SU-DHL-6 (cell line): ENCODE results near the gene RNF103.

Experiments
- H2AFZ ChIP-seq: fragments of 200-600 bp; sonication (generic); 2 replicates; pipeline ENCODE4 v1.6.1; 2014; ENCODE audit warnings: low read depth, mild to moderate bottlenecking, moderate library complexity, mixed read lengths, antibody characterized with exemption, low read length; ENCODE audit not compliant: severe bottlenecking
- H3F3A ChIP-seq: fragments of 200-600 bp; shearing (Covaris generic); 2 replicates; pipeline ENCODE4 v1.6.0; 2016; ENCODE audit warnings: antibody characterized with exemption, mild to moderate bottlenecking; ENCODE audit not compliant: insufficient read depth
- H3K27ac ChIP-seq: fragments of 200-600 bp; sonication (generic); 2 replicates; pipeline ENCODE4 v1.5.1; 2016; ENCODE audit warnings: low read depth, mild to moderate bottlenecking, low read length, moderate library complexity, mixed read lengths
- H3K27me3 ChIP-seq: fragments of 200-600 bp; sonication (generic), shearing (Covaris generic); 2 replicates; pipeline ENCODE4 v1.6.0; 2014; ENCODE audit warnings: mild to moderate bottlenecking, low read length
- H3K36me3 ChIP-seq: fragments of 200-600 bp; sonication (generic); 2 replicates; pipeline ENCODE4 v1.6.1; 2014; ENCODE audit warnings: mild to moderate bottlenecking, low read length, mixed read lengths
- H3K4me2 ChIP-seq: fragments of 300-600, 200-600 bp; shearing (Covaris generic), sonication (generic); 2 replicates; pipeline ENCODE4 v1.6.0; 2014; ENCODE audit warnings: low read length, low read depth, mild to moderate bottlenecking; ENCODE audit not compliant: poor library complexity, severe bottlenecking
- H3K4me3 ChIP-seq: fragments of 200-600 bp; sonication (generic); 2 replicates; pipeline ENCODE4 v1.5.1; 2014; ENCODE audit warnings: antibody characterized with exemption, low read length, mild to moderate bottlenecking, mixed read lengths; ENCODE audit not compliant: insufficient read depth, poor library complexity, severe bottlenecking
- H3K79me2 ChIP-seq: fragments of 200-600 bp; sonication (generic); 2 replicates; pipeline ENCODE4 v1.6.1; 2014; ENCODE audit warnings: mild to moderate bottlenecking, low read length, moderate library complexity; ENCODE audit not compliant: insufficient read depth
- H3K9ac ChIP-seq: fragments of 200-600 bp; sonication (generic); 2 replicates; pipeline ENCODE4 v1.7.0; 2014; ENCODE audit warnings: mild to moderate bottlenecking, low read length
- H3K9me2 ChIP-seq: fragments of 200-600 bp; sonication (generic); replicated peaks from 2 replicates; pipeline ENCODE4 v1.6.1; 2014; ENCODE audit warnings: low read length; ENCODE audit not compliant: insufficient read depth
- H3K9me3 ChIP-seq: fragments of 200-600 bp; sonication (generic); 2 replicates; pipeline ENCODE4 v1.6.1; 2014; ENCODE audit warnings: low read length, mixed read lengths; ENCODE audit not compliant: insufficient read depth
- H4K20me1 ChIP-seq: fragments of 200-600 bp; sonication (generic); 2 replicates; pipeline ENCODE4 v1.6.1; 2014; ENCODE audit warnings: low read depth, mild to moderate bottlenecking, antibody characterized with exemption, low read length, moderate library complexity, mixed read lengths
- EZH2phosphoT487 ChIP-seq: fragments of 200-600 bp; sonication (generic), shearing (Covaris generic); conservative IDR thresholded peaks from 2 replicates; pipeline ENCODE4 v1.6.1; 2018; ENCODE audit warnings: mild to moderate bottlenecking, antibody characterized with exemption, low read length, moderate library complexity, mixed read lengths
- TF ChIP-seq, protein P1 (sequence below): fragments of 200-600 bp; sonication (generic); IDR thresholded peaks from one replicate; pipeline ENCODE4 v1.5.1; 2017; ENCODE audit warnings: antibody characterized with exemption, mild to moderate bottlenecking, low read length, moderate library complexity; ENCODE audit not compliant: insufficient read depth, poor library complexity, severe bottlenecking

The RNF103 gene, protein sequence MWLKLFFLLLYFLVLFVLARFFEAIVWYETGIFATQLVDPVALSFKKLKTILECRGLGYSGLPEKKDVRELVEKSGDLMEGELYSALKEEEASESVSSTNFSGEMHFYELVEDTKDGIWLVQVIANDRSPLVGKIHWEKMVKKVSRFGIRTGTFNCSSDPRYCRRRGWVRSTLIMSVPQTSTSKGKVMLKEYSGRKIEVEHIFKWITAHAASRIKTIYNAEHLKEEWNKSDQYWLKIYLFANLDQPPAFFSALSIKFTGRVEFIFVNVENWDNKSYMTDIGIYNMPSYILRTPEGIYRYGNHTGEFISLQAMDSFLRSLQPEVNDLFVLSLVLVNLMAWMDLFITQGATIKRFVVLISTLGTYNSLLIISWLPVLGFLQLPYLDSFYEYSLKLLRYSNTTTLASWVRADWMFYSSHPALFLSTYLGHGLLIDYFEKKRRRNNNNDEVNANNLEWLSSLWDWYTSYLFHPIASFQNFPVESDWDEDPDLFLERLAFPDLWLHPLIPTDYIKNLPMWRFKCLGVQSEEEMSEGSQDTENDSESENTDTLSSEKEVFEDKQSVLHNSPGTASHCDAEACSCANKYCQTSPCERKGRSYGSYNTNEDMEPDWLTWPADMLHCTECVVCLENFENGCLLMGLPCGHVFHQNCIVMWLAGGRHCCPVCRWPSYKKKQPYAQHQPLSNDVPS

DNA sequence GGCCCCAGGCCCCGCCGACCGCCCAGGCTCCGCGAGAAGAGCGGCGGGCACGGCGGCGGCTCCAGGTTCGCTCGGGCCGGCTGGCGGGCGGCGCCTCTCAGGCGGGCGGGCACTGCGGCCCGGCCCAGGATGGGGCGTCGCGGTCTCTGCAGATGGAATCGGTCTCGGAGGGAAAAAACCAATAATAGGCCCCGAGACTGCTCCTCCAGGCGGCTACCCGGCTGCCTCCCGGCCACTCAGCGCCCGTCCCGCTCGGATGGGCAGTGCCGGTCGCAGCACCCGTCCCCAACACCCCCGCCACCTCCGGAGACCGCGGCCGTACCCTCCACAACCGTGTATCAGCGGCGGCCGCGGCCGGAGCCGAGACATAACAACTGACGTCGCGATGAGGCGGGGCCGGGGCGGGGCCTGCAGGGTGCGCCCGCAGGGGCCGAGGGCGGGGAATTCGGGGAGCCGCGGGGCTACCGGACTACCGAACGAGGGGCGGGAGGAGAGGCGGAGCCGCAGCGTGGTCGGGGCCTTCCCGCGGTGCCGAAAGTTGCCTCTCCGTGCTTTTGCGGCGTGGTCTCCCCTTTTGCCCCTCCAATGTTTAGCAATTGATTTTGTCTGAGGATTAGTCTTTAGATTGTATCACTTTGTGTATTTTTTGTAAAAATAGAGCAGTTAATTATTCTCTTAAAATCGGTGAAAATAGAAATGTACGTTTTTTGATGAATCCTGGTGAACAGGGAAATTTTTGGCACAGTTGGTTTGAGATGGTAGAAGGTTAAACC is at the start of gene RNF103:
Gene RNF103, minus strand, starts transcription at position 372 of the 773 bp plus-strand sequence. CDS start 979 bp downstream, outside the sequence.
- Histone ChIP-seq H3K79me2 (peaks cover 16% of the 10 kb centered on the region), H4K20me1 (no peaks in the 10 kb centered on the region), H3K9me2 (no peaks in the 10 kb centered on the region), H3K4me2 (peak within 1 kb of the TSS; percentile 89), H3K9me3 (no peaks in the 10 kb centered on the region), H2AFZ (peak within 1 kb of the TSS; percentile 83), H3K36me3 (no peaks in the 10 kb centered on the region), H3K9ac (peak within 1 kb of the TSS; percentile 90), H3K27me3 (no peaks in the 10 kb centered on the region), H3F3A (peaks cover 7% of the 10 kb centered on the region; the same call in 1 of the 2 replicates), H3K4me3 (peak within 1 kb of the TSS; percentile 58), H3K27ac (peak within 1 kb of the TSS; percentile 83)
- no peak for TF ChIP-seq EZH2phosphoT487
- TF ChIP-seq, protein P1, sequence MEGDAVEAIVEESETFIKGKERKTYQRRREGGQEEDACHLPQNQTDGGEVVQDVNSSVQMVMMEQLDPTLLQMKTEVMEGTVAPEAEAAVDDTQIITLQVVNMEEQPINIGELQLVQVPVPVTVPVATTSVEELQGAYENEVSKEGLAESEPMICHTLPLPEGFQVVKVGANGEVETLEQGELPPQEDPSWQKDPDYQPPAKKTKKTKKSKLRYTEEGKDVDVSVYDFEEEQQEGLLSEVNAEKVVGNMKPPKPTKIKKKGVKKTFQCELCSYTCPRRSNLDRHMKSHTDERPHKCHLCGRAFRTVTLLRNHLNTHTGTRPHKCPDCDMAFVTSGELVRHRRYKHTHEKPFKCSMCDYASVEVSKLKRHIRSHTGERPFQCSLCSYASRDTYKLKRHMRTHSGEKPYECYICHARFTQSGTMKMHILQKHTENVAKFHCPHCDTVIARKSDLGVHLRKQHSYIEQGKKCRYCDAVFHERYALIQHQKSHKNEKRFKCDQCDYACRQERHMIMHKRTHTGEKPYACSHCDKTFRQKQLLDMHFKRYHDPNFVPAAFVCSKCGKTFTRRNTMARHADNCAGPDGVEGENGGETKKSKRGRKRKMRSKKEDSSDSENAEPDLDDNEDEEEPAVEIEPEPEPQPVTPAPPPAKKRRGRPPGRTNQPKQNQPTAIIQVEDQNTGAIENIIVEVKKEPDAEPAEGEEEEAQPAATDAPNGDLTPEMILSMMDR: no peak

- Histone ChIP-seq H4K20me1 (no peaks in the 10 kb centered on the region), H3F3A (no peaks in the 10 kb centered on the region), H3K9me2 (no peaks in the 10 kb centered on the region), H3K36me3 (no peaks in the 10 kb centered on the region), H3K9me3 (no peaks in the 10 kb centered on the region), H3K9ac (no peak overlapping the region), H3K27me3 (no peaks in the 10 kb centered on the region), H2AFZ (no peak overlapping the region), H3K4me2 (no peak overlapping the region), H3K27ac (no peak overlapping the region), H3K4me3 (no peak overlapping the region), H3K79me2 (no peaks in the 10 kb centered on the region)
- TF ChIP-seq, protein P1: no peak
- TF ChIP-seq EZH2phosphoT487: no peak
Observed at GRCh38 chr2:86673011-86673410, 49.3 kb upstream of the RNF103 start.

DNA sequence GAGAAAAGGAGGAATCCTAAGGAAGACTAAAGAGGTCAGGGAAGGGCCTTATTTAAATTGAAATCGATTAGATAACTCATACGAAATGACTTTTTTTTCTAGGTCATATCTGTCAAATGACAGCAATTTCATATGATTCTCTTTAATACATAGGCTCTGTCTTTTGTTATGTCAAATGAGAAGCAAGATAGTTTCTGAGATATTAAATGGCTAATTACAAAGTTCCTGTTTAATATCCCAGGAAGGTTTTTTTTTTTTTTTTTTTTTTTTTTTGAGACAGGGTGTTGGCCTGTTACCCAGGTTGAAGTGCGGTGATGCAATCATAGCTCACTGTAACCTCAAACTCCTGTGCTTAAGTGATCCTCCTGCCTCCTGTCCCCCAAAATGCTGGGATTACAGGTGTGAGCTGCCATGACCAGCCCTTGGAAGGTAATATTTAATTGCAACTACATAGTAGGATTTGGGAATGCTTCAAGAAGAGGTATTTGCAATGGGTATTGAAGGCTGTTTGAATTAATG is 48.4 kb upstream of the RNF103 start:
- H3K79me2 ChIP-seq: no peaks in the 10 kb centered on the region
- no peaks in the 10 kb centered on the region for H3K9me3 ChIP-seq
- no peak overlapping the region for H3K4me2 ChIP-seq
- H4K20me1 ChIP-seq: no peaks in the 10 kb centered on the region
- TF ChIP-seq EZH2phosphoT487: no peak
- TF ChIP-seq, protein P1: no peak
- no peaks in the 10 kb centered on the region for H3K36me3 ChIP-seq
- no peaks in the 10 kb centered on the region for H3F3A ChIP-seq
- H3K9ac ChIP-seq: no peak overlapping the region
- no peaks in the 10 kb centered on the region for H3K27me3 ChIP-seq
- no peak overlapping the region for H3K4me3 ChIP-seq
- no peak overlapping the region for H2AFZ ChIP-seq
- no peaks in the 10 kb centered on the region for H3K9me2 ChIP-seq
- no peak overlapping the region for H3K27ac ChIP-seq
